ENCODE data around the gene FGF14. TPM values are rescaled to one million over a fixed set of nuclear protein-coding genes. Genes with fewer than 3 reads are reported as not detected.

The FGF14 gene
- polyA plus RNA-seq, 1 of the 3 experiments (the other 2 are of a cell fraction), result 0.20 TPM

GRCh38 chr13:101751488-101751887 is 650.4 kb downstream of the FGF14 start:
- no peak overlapping the region for H3K4me3 ChIP-seq (ENCODE audit: low read depth in 2 of 2, low read length in 1 of 2)
- POLR2A ChIA-PET, result no interaction called here
- H3K27ac ChIP-seq (ENCODE audit: low read depth in 2 of 2, low read length in 1 of 2), result peak overlapping the region in 1 of 2 experiments; percentile 24; a peak in 1 of 4 replicates
- no peak overlapping the region for H3K4me2 ChIP-seq
- 17% methylated on average over 3 of the region's 3 CpGs for WGBS (ENCODE audit: low lambda C conversion rate)
- H2AFZ ChIP-seq (ENCODE audit: low read depth), result no peak overlapping the region
- H4K20me1 ChIP-seq (ENCODE audit: insufficient read depth), result no peaks in the 10 kb centered on the region
- no peak overlapping the region for H3K9ac ChIP-seq
- H3K27me3 ChIP-seq (ENCODE audit: insufficient read depth), result no peaks in the 10 kb centered on the region
- TF ChIP-seq GATA2 (CRISPR knock-in tag; IDR thresholded peaks at IDR 0.05) (no peak), NFIC (IDR thresholded peaks at IDR 0.05; ENCODE audit: borderline replicate concordance) (peak; percentile 55), EP300 (IDR thresholded peaks at IDR 0.05; ENCODE audit: borderline replicate concordance in 1 of 2, low read depth in 1 of 2, low read length in 1 of 2) (peak in 1 of 2 experiments; percentile 16; a peak in 1 of 4 replicates)
- H3F3A ChIP-seq (replicated peaks; ENCODE audit: insufficient read depth), result no peaks in the 10 kb centered on the region
- H3K4me1 ChIP-seq (ENCODE audit: control insufficient read depth in 1 of 2, insufficient read depth in 2 of 2, low read depth in 1 of 2, low read length in 1 of 2), result peaks cover 0 to 23% of the 10 kb centered on the region in 2 experiments; a peak in 2 of 4 replicates
- H3K79me2 ChIP-seq (ENCODE audit: insufficient read depth), result no peaks in the 10 kb centered on the region
- H3K9me2 ChIP-seq, result no peaks in the 10 kb centered on the region
- H3K9me3 ChIP-seq, result no peaks in the 10 kb centered on the region
- CTCF ChIA-PET, result no interaction called here
- no peaks in the 10 kb centered on the region for H3K36me3 ChIP-seq (replicated peaks in 1 of 2; ENCODE audit: control insufficient read depth in 1 of 2, insufficient read depth in 2 of 2, low read length in 1 of 2)
- DNase-seq, result peak; percentile 31

DNA sequence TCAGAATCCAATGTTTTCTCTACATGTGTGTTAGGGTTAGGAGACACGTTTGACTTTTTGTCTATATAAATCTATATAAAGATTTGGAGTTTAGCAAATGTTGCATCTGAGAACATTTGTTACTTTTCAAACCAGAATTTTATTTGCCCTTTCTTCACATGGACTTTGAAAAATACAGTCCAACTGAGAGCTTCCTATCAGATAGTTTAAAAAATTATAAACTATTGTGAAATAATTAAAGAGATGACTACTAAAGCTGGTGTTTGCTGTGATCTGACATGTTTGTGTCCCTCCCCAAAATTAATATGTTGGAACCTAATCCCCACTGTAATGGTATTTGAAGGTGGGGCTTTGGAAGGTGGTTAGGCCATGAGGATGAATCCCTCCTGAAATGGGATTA is 652.3 kb downstream of the FGF14 start:
- Histone ChIP-seq H3K9ac (no peak overlapping the region), H3K4me3 (ENCODE audit: low read depth in 2 of 2, low read length in 1 of 2) (no peak overlapping the region), H3K9me3 (no peaks in the 10 kb centered on the region), H3K79me2 (ENCODE audit: insufficient read depth) (no peaks in the 10 kb centered on the region), H2AFZ (ENCODE audit: low read depth) (no peak overlapping the region), H3K36me3 (replicated peaks in 1 of 2; ENCODE audit: control insufficient read depth in 1 of 2, insufficient read depth in 2 of 2, low read length in 1 of 2) (no peaks in the 10 kb centered on the region), H3F3A (replicated peaks; ENCODE audit: insufficient read depth) (no peaks in the 10 kb centered on the region), H3K27me3 (ENCODE audit: insufficient read depth) (no peaks in the 10 kb centered on the region), H4K20me1 (ENCODE audit: insufficient read depth) (no peaks in the 10 kb centered on the region), H3K27ac (ENCODE audit: low read depth in 2 of 2, low read length in 1 of 2) (no peak overlapping the region), H3K4me1 (ENCODE audit: control insufficient read depth in 1 of 2, insufficient read depth in 2 of 2, low read depth in 1 of 2, low read length in 1 of 2) (peaks cover 0 to 13% of the 10 kb centered on the region in 2 experiments; a peak in 2 of 4 replicates), H3K4me2 (no peak overlapping the region), H3K9me2 (no peaks in the 10 kb centered on the region)
- 97% methylated on average over 1 of the region's 1 CpG for WGBS (ENCODE audit: low lambda C conversion rate)
- DNase-seq, result no peak
- ChIA-PET CTCF (interaction anchor here (0.8 kb wide), 1 partner anchor 10 kb away, joined by 3 read pairs; no protein-coding TSS in a partner anchor), POLR2A (no interaction called here)
- TF ChIP-seq EZH2phosphoT487 (IDR thresholded peaks at IDR 0.05; ENCODE audit: borderline replicate concordance, low read depth) (no peak), MXI1 (IDR thresholded peaks at IDR 0.05; ENCODE audit: low read depth, low read length) (no peak), POLR2AphosphoS5 (IDR thresholded peaks at IDR 0.05; ENCODE audit: low read depth, low read length) (no peak), ZBTB33 (IDR thresholded peaks at IDR 0.05; ENCODE audit: borderline replicate concordance, low read depth) (no peak), GATA2 (CRISPR knock-in tag; IDR thresholded peaks at IDR 0.05) (no peak), NFIC (IDR thresholded peaks at IDR 0.05; ENCODE audit: borderline replicate concordance) (no peak), ELF1 (IDR thresholded peaks at IDR 0.05) (no peak), TAF1 (IDR thresholded peaks at IDR 0.05; ENCODE audit: borderline replicate concordance, low read depth, low read length) (no peak), CHD2 (IDR thresholded peaks at IDR 0.05; ENCODE audit: low read length, partially characterized antibody) (no peak), RAD21 (IDR thresholded peaks at IDR 0.05; ENCODE audit: low read length) (no peak), RXRA (IDR thresholded peaks at IDR 0.05; ENCODE audit: borderline replicate concordance, low read depth) (no peak)
- TF ChIP-seq, protein P1, sequence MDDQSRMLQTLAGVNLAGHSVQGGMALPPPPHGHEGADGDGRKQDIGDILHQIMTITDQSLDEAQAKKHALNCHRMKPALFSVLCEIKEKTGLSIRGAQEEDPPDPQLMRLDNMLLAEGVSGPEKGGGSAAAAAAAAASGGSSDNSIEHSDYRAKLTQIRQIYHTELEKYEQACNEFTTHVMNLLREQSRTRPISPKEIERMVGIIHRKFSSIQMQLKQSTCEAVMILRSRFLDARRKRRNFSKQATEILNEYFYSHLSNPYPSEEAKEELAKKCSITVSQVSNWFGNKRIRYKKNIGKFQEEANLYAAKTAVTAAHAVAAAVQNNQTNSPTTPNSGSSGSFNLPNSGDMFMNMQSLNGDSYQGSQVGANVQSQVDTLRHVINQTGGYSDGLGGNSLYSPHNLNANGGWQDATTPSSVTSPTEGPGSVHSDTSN (IDR thresholded peaks at IDR 0.05), result no peak
- TF ChIP-seq, protein P2, sequence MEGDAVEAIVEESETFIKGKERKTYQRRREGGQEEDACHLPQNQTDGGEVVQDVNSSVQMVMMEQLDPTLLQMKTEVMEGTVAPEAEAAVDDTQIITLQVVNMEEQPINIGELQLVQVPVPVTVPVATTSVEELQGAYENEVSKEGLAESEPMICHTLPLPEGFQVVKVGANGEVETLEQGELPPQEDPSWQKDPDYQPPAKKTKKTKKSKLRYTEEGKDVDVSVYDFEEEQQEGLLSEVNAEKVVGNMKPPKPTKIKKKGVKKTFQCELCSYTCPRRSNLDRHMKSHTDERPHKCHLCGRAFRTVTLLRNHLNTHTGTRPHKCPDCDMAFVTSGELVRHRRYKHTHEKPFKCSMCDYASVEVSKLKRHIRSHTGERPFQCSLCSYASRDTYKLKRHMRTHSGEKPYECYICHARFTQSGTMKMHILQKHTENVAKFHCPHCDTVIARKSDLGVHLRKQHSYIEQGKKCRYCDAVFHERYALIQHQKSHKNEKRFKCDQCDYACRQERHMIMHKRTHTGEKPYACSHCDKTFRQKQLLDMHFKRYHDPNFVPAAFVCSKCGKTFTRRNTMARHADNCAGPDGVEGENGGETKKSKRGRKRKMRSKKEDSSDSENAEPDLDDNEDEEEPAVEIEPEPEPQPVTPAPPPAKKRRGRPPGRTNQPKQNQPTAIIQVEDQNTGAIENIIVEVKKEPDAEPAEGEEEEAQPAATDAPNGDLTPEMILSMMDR (IDR thresholded peaks at IDR 0.05), result no peak

All from SK-N-SH (cell line).